Omental fat pad (tissue), 4 donors: ENCODE results near the gene HSPG2. TPM values are rescaled to one million over a fixed set of nuclear protein-coding genes. Genes with fewer than 3 reads are reported as not detected.

ENCODE experiments used
- ATAC-seq: fragments of 150-250 bp; one replicate; pipeline ENCODE4 v1.9.1; 2016; ENCODE audit warnings: mild to moderate bottlenecking, moderate library complexity; ENCODE audit not compliant: low FRiP score
- DNase-seq: peaks from one replicate; pipeline ENCODE4 v3.0.0-alpha.2; 2019; ENCODE audit warnings: low spot score
- CTCF ChIP-seq, 3 donors: fragments of 450-650 bp; IDR thresholded peaks; one replicate each; pipeline ENCODE4 v1.5.1; 2016 to 2017; ENCODE audit warnings: antibody characterized with exemption in 3 of 3, mild to moderate bottlenecking in 3 of 3, moderate library complexity in 2 of 3
- total RNA-seq, 4 donors: library from RNA; depleted of rRNA; stranded (reverse); fragments of >200 nt; gene quantifications; one replicate each; pipeline ENCODE4 v1.1.0, GENCODE V29; 2016

Gene HSPG2
- total RNA-seq, 4 donors from 2014 or later, result 66.0 to 496 (median 198) TPM

GRCh38 chr1:21821385-21822019 lies 115.6 kb downstream of the HSPG2 start:
- ATAC-seq, result no peak
- no peak for TF ChIP-seq CTCF (IDR thresholded peaks at IDR 0.05)

GRCh38 chr1:21820597-21821232 lies 116.4 kb downstream of the HSPG2 start:
- TF ChIP-seq CTCF (IDR thresholded peaks at IDR 0.05), result no peak
- ATAC-seq (no peak), DNase-seq (no peak)

More at GRCh38 chr1:21821385-21822019, 115.6 kb downstream of the HSPG2 start:
- no peak for DNase-seq

GRCh38 chr1:21818656-21819055 lies 118.5 kb downstream of the HSPG2 start:
- no peak for TF ChIP-seq CTCF (IDR thresholded peaks at IDR 0.05)
- ATAC-seq (no peak), DNase-seq (no peak)

GRCh38 chr1:21816602-21817302 lies 120.4 kb downstream of the HSPG2 start:
- ATAC-seq (no peak), DNase-seq (no peak)
- no peak for TF ChIP-seq CTCF (IDR thresholded peaks at IDR 0.05)

- ATAC-seq, result no peak
- no peak for DNase-seq
- no peak for TF ChIP-seq CTCF (IDR thresholded peaks at IDR 0.05)
Observed at GRCh38 chr1:21815724-21816321, 121.3 kb downstream of the HSPG2 start.

- ATAC-seq (no peak), DNase-seq (no peak)
- no peak for TF ChIP-seq CTCF (IDR thresholded peaks at IDR 0.05)
Observed at GRCh38 chr1:21814981-21815582, 122.0 kb downstream of the HSPG2 start.
